GM18951 (cell line): Measurements from ENCODE around the gene RASAL2.

ENCODE experiments used
- POLR2A ChIP-seq: IDR thresholded peaks from 4 replicates; pipeline ENCODE4 v1.6.1; 2011; ENCODE audit warnings: mild to moderate bottlenecking; ENCODE audit not compliant: insufficient read length, insufficient read depth; ENCODE audit errors: extremely low read depth
- in situ Hi-C: fragments of 300-500 bp; cut with MboI; formaldehyde crosslinking; loops from one replicate; pipeline ENCODE4 v1.12.0; 2022; ENCODE audit warnings: low sequenced_read_pairs, mixed read lengths, inconsistent platforms; ENCODE audit not compliant: unreplicated experiment

The RASAL2 gene

GRCh38 chr1:178491721-178492120 is 397.8 kb downstream of the RASAL2 start:
- in situ Hi-C loops: loop anchor here (10.0 kb wide), 1 partner anchor 197 kb away; no protein-coding TSS in a partner anchor
- TF ChIP-seq POLR2A: no peak

DNA sequence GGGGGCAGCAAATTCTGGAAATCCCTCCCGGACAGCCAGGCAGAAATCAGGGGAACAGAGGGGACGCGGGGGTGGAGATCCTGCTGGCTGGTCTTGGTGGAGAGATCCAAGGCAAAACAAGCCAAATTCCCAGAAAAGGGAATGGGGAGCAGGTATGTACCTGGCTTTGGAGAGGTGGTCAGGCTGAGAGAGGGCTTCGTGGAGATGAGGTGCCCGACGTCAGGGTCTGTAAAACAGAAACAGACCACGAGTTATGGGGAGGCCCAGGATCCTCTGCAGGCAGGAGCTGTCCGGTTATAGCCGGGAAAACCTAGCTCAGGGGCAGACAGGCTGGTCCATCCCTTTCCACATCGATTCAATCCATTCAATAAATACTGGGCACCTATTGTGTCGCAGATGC is 398.4 kb downstream of the RASAL2 start:
- in situ Hi-C loops: loop anchor here (10.0 kb wide), 1 partner anchor 198 kb away; no protein-coding TSS in a partner anchor
- no peak for TF ChIP-seq POLR2A

DNA sequence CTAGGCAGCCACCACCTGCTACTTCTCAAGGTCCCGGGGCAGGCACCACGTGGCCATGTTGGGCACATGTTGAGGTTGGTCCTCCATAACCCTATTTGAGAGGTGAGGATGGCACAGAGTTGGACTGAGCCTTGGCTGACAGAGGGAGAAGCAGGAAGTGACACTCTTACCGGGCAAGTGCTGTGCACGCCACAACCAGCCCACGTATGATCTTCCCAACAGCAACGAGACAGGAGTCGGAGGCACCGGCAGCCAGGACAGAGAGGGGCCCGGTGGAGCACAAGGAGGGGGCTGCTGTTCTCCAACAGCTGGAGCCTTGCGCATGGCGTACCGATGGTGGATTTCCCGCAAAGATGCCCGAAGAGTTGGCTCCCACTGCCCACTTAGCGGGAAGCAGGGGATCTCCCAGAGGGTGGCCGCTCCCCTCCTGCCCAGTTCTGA is 399.4 kb downstream of the RASAL2 start:
- no peak for TF ChIP-seq POLR2A
- in situ Hi-C loops: loop anchor here (10.0 kb wide), 1 partner anchor 199 kb away; no protein-coding TSS in a partner anchor

DNA sequence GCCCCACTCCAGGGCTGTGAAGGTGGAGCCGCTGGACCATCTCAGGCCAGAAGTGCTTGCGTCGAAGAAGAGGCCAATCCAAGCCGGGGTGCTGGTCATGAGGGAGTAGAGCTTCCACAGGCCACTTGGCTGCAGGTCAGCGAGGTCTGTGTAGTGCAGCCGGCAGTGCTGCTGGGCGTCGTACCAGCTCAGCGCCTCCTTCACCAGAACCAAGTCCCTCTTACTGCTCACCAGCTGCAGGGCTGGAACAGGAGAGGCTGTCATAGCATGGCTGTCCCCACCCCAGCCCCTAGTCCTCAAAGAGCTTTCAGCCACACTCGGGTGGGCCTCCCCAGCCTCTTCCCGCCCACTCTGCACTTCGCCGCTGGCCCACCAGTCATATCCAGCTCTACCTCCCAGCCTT is 400.7 kb downstream of the RASAL2 start:
- TF ChIP-seq POLR2A: no peak
- in situ Hi-C loops: loop anchor here (10.0 kb wide), 1 partner anchor 200 kb away; no protein-coding TSS in a partner anchor

DNA sequence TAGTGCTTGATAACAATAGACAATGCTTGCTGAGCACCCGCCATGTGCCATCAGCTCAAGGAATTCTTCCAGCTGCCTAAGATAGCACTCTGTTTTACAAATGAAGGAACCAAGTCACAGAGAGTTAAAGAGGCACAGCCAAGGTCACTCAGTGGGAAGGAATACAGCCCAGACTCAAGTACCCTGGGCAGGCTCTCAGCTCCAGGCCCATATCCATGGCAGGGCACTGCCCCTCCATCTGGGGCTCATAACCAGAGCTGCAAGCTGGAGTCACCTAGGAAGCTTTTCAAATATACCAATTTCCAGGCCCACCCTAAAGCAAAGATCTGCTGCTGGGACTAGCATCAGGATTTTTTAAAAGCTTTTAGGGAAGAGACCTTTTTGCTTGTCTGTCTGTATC is 401.3 kb downstream of the RASAL2 start:
- TF ChIP-seq POLR2A: no peak
- in situ Hi-C loops: loop anchor here (10.0 kb wide), 1 partner anchor 200 kb away; no protein-coding TSS in a partner anchor

DNA sequence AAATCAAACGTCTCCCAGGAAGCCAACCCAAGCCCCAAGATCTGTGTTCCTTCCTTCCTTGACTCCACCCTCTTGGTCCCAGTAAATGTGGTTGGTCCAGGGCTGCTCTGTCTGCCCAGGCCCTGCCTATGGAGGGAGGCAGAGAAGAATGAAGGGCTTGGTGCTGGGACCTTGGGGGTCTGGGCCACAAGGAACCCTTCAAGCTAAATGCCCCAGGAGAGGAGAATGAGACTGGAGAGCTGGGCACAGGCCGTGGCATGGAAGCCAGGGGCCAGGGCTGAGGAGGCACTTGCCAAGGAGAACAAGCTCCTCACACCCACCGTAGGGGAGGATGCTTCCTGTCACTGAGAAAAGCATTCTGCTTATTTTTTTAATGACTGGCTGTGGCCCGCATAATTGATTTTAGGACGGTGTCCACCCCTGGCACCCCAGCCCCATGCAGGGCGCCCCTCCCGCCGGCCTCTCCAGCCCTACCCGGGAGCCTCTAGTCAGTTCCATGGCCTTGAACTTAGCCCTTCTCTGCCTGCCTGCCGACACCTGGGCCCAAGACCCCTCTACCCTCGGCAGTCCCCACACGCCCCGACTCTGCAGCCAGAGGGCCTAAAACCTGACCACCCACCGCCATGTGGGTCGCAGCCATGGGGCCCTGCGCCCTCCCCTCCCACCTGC is 402.0 kb downstream of the RASAL2 start:
- in situ Hi-C loops: loop anchor here (10.0 kb wide), 1 partner anchor 201 kb away; no protein-coding TSS in a partner anchor
- TF ChIP-seq POLR2A: no peak

GRCh38 chr1:178496410-178497135 is 402.7 kb downstream of the RASAL2 start, which contains the start of gene CLEC20A:
Gene CLEC20A, minus strand, starts transcription at chr1:178496964. Its CDS starts 25 bp downstream, at chr1:178496939.
- in situ Hi-C loops: loop anchor here (10.0 kb wide), 1 partner anchor 202 kb away; no protein-coding TSS in a partner anchor
- TF ChIP-seq POLR2A: no peak

DNA sequence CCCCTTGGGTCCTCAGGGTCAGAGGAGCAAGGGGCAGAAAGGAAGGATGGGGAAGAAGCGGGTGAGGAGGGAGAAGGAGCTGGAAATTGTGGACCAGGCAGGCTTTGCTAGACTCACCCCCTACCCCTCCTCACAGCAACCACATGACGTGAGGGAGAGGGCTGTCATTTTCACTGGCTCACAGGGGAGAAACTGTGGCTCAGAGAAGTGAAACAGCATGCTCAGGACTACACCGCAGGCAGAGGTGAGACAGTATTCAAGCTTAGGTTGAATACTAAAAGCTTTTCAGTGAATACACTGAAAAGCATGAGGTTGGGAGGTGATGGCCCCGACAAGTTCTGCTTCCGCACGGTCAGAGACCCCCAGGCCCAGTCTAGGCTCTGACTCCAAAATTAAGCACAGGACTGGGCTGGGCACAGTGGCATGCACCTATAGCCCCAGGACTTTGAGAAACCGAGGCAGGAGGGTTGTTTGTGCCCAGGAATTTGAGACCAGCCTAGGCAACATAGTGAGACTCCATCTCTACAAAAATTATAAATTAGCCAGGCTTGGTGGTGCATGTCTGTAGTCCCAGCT is 404.1 kb downstream of the RASAL2 start:
- in situ Hi-C loops: loop anchor here (10.0 kb wide), 1 partner anchor 203 kb away; no protein-coding TSS in a partner anchor
- TF ChIP-seq POLR2A: no peak

- TF ChIP-seq POLR2A: no peak
- in situ Hi-C loops: loop anchor here (10.0 kb wide), 1 partner anchor 204 kb away; no protein-coding TSS in a partner anchor
Observed at GRCh38 chr1:178498896-178499675, 405.2 kb downstream of the RASAL2 start.

DNA sequence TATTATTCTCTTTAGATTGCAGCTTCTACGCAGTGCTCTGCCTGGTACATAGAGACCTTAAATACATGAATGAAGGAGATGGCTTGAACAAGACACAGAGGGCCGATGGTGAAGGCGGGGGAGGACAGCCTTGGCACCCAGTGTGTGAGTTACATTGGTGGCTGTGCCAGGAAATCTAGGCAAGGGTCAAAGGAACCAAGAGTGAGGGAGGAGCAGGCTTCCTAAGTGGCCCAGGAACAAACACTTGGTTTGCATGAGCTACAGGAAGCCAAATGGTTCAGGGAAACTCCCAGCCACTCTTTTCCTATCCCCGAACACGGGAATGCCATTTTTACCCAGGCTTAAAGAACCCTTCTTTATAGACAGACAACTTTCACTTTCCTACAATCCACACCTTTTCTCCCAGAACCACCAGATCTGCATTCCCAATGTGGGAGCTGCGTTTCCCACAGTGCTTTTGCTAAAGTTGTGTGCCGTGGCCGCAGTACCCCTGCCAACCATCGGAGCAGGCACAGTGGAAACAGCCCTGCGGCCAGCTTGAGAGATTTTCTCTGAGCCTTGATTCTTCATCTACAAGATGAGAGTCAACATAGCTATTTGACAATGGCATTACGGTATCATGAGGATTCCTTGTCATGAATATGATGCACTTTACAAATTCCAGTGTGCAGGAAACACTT is 406.3 kb downstream of the RASAL2 start:
- TF ChIP-seq POLR2A: no peak
- in situ Hi-C loops: no loop called here

DNA sequence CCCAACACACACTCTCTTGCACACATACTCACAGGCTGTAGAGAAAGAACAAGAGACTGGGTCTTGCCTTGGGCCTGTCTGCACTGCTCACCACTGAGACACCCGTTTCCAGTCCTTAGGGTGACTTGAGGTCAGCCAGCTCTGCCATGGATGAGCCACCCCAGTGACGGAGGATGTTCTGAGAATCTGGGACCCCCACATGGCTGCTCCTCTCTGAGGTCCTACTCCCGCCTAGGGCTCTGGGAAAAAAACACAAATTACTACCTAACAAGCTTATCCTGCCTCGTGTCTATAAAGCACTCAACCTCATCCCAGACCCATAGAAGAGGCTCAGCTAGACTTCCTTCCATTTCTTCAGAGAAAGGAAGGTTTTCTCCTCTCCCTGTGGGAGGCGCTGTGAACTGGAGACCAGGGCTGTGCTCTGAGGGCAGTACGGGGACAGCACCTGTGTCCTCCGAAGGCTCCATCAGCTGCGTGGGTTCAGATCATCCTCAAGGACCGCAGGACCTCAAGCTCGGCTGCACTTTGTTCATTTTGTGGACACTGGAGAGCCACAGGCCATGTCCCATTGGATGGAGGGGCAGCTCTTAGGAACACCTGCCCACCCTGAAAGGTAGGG is 407.1 kb downstream of the RASAL2 start:
- in situ Hi-C loops: no loop called here
- no peak for TF ChIP-seq POLR2A
